NAMALWA (cell line): ENCODE results near the gene MECR.
"Not testable (repeated sequence)": the region's sequence is repeated elsewhere in the genome, so short reads cannot be mapped to it uniquely, and the experiment has no call there.

Experiments
- DNase-seq: peaks from one replicate; pipeline ENCODE4 v3.0.0-alpha.2; 2015; ENCODE audit warnings: low spot score

Gene MECR

GRCh38 chr1:29235955-29236711 lies 5.4 kb upstream of the MECR start, which contains the start of gene PTPRU:
Gene PTPRU (plus strand): TSS chr1:29236522. CDS start chr1:29236645, 123 bp downstream.
- peak; percentile 69 for DNase-seq

GRCh38 chr1:29234881-29235280 lies 4.1 kb upstream of the MECR start:
- DNase-seq: not testable (repeated sequence)

DNA sequence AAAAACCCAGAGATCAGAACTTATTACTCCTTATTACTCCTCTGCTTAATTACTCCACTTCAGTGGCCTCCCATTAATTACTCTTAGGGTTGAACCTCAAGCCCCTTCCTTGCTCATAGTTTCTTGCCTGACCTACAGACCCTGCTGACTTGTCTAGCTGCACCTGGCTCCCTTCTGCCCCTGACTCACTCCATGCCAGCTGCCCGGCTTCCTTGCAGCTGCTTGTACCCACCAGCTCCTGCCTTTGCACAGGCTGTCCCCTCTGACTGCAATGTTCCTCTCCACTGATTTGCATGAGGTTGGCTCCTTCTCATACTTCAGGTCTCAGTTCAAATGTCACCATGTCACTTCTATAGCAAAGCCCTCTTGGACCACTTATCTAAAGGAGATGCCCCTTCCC lies 3.7 kb upstream of the MECR start:
- DNase-seq: peak; percentile 57

DNA sequence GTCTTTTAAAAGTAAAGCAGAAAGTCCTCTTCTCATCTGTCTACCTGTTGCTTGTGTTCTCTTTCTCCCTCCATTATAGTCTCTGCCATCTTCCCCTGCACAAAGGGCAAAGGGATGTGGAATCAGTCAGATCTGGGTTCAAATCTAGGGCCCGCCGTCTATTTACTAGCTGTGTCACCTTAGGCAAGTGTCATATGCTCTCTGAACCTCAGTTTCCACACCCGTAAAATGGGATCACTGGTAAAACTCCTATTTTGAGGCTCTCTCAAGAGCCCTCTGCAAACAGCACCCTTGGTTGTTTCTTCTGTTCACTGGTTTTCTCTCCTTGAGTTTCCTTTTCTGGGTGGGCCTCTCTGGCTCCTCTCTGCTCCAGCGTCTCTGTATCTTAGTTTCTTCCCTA lies 3.0 kb upstream of the MECR start:
- no peak for DNase-seq

GRCh38 chr1:29232387-29232786 lies 1.7 kb upstream of the MECR start:
- DNase-seq: no peak

- DNase-seq: no peak
Observed at GRCh38 chr1:29230204-29230552, 556 bp downstream of the MECR start.

DNA sequence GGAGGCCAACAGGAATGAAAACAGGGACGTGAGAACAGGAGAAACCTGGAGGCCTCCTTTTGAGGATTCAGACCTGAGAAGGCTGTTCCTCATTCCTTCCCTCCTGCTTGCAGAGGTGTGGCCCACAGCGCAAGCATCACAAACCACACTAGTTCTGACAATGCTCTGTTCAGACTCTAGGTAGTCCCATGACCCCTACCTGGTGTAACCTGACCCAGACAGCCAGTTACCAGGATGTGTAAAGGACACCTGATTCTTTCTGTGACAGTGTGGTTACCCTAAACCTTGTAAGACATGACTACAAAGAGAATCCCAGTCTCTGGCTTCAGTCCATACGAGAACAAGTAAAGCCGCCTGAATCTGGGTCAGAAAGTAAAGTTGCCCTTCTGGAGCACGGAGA lies 3.2 kb downstream of the MECR start:
- no peak for DNase-seq

- DNase-seq: no peak
Observed at GRCh38 chr1:29225361-29225760, 5.4 kb downstream of the MECR start.

DNA sequence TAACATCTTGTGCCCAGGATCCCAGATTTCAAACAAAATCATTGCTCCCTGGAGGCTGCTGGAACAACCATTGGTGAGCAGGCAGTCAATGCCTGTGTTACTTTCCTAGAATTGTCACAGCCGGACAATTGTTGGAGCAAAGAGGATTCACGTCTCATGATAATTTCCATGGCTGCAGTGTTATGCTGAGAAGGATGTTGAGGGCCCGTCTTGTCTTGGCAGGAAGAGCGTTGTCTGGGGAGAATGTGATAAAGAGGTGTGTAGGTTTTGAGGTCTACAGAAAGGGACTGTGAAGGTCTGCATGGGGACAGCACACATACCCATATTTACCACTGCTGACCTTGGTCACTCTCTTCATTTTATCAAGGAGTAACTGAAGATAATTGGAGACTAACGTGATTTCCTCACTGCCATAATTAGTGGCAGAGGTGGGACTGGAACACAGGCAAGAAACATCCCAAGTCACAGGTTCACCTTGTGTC lies 6.3 kb downstream of the MECR start:
- no peak for DNase-seq

- no peak for DNase-seq
Observed at GRCh38 chr1:29223521-29223920, 7.2 kb downstream of the MECR start.

DNA sequence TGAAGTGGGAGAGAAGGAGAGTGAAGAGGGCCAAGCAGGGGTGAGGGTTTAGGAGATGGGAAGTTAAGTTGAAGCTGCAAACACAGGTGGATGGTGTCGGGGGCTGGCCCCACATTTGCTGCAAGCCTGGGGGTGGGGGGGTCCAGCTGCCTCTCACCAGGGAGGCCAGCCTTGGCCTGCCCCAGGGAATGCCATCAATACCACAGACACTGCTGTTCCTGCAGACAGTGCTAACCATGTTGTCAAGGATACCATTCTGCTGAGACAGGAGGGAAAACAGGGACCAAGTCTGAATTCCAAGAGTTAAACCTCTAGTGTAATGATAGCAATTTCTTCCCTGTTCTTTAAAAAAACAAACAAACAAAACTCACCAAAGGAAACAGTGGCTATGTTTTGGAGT lies 8.0 kb downstream of the MECR start:
- DNase-seq: no peak

DNA sequence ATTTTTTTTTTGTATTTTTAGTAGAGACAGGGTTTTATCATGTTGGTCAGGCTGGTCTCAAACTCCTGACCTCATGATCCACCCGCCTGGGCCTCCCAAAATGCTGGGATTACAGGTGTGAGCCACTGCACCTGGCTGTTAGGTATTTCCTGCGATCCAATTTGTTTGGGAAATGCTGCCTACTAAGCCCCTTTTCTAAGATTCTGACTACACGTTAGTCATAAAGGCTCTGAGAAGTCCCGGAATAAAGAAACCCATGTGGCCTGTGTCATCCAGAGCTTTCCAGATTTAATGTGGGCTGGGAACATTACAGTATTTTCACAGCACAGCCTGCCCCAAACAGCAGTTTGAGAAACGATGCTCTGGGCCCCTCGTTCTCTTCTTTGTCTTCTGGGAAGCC lies 8.5 kb downstream of the MECR start:
- not testable (repeated sequence) for DNase-seq

GRCh38 chr1:29221296-29221695 lies 9.4 kb downstream of the MECR start:
- no peak for DNase-seq

DNA sequence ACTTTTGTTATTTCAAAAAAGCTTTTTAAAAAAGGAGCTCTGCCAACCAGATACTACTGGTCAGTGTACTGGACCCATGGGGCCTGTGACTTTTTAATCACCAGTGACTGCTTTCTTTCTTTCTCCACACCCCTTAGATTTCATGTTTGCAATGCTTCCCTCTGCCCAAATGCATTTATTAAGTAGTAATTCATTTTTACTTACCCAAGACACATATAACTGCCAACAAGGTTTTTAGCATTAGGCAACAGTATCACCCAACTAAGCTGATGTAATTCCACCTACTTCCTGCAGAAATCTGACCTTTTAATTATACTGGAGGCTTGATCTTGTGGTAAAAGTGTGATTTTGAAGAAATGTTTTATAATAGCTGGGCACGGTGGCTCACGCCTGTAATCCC lies 12.5 kb downstream of the MECR start:
- DNase-seq: no peak

GRCh38 chr1:29217633-29218032 lies 13.1 kb downstream of the MECR start:
- no peak for DNase-seq

DNA sequence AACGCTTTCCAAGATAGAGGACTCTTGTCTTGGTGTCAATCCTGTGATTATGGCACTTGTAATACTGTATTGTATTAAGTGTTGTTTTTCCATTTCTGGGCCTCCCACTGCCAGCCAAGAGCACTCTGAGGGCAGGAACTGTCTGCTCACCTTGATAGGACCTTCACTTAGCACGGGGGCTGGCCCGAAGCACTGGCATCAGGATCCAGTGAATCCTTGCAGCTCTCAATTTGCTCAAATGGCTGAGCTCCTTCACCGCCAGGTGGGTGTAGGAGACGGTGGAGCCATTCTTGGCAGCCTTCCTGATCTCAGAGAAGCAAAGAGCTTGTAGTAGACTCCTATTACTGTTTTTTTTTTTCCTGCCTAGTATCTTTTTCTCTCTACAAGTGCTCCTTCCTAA lies 17.7 kb downstream of the MECR start:
- DNase-seq: no peak

DNA sequence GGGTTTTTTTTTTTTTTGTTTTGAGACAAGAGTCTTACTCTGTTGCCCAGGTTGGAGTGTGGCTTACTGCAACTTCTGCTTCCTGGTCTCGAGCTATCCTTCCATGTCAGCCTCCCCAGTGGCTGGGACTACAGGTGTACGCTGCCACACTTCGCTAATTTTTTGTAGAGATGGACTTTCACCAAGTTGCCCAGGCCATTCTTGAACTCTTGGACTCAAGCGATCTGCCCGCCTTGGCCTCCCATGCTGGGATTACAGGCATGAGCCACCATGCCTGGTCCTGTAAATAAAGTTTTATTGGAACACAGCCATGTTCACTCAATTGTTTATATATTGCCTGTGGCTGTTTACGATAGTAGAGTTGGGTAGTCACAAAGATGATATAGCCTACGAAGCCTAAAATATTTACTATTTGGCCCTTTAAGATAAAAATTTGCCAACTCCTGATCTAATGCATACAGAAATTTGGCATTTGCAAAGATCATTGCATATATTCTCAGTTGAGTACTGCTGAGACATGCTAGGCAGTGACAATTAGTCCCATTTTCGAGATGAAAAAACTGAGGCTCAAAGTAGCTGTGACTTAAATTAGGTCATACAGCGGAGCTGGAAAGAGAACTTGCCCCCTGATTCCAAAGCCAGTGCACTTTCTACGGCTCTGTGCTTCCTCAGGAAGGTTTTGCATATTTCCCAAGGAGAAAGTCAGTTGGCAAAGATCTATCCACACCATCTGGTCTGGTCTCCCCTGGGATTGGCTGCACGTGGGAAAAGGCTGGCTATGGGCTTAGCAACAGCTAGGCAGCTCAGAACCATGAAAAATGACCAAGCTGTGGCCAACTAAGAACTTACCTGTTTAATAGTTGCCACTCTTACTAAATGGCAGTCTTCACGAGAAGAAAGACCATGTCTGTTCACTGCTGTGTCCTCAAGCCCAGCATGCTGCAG lies 19.4 kb downstream of the MECR start:
- no peak for DNase-seq

GRCh38 chr1:29210278-29211085 lies 20.3 kb downstream of the MECR start:
- no peak for DNase-seq

GRCh38 chr1:29209173-29209572 lies 21.6 kb downstream of the MECR start:
- no peak for DNase-seq

DNA sequence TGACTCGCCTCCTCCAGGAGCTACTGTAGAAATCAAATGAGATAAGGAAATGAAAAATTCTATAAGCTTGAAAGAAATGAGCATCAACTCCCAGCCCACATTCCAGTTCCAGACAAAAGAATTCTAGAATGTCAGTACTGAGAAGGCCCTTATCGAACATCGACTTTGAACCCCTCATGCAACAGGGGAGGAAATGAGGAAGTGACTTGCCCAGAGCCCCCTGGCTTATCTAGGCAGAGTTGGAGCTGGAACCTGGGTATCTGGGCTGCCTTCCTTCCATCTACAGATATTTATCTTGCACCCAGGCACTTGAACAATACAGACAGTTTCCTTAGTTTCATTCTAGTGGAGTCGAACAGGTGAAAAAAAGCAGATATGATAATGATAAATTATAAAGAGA lies 22.3 kb downstream of the MECR start:
- DNase-seq: no peak

GRCh38 chr1:29202584-29203340 lies 28.0 kb downstream of the MECR start:
- DNase-seq: peak; percentile 89
